Natural killer cell treated with Interleukin-12 subunit alpha and Interleukin-12 subunit beta and Interleukin-15 and Interleukin-18, amount 100 ng/mL, for 72 hours (primary cell): ENCODE results near the gene OSBPL2. TPM values are rescaled to one million over a fixed set of nuclear protein-coding genes. Genes with fewer than 3 reads are reported as not detected.

Experiments
- ATAC-seq, 2 donors: fragments of 150-1000 bp; cut with Tn5 transposase in 1 of 2; sonication (Bioruptor Pico), chemical (Tn5 transposase) in 1 of 2; 2 replicates each; pipeline ENCODE4 v1.10.0; 2021
- DNase-seq: peaks from one replicate; pipeline ENCODE4 v3.0.0; 2022; ENCODE audit warnings: low spot score
- H3K27ac Mint-ChIP-seq, 2 donors: 1 replicate in 1 of 2; 2 replicates in 1 of 2; pipeline ENCODE4 v1.8.0; 2022; ENCODE audit warnings: mixed read lengths in 2 of 2, mild to moderate bottlenecking in 1 of 2, moderate library complexity in 1 of 2
- H3K27me3 Mint-ChIP-seq, 2 donors: 1 replicate in 1 of 2; 2 replicates in 1 of 2; pipeline ENCODE4 v1.8.0; 2022; ENCODE audit warnings: mixed read lengths in 2 of 2
- H3K36me3 Mint-ChIP-seq: one replicate; pipeline ENCODE4 v1.8.0; 2022; ENCODE audit warnings: mixed read lengths
- H3K4me1 Mint-ChIP-seq, 2 donors: 1 replicate in 1 of 2; 2 replicates in 1 of 2; pipeline ENCODE4 v1.8.0; 2022; ENCODE audit warnings: low read depth in 2 of 2, mixed read lengths in 2 of 2, mild to moderate bottlenecking in 1 of 2
- H3K4me3 Mint-ChIP-seq: one replicate; pipeline ENCODE4 v1.8.0; 2022; ENCODE audit warnings: mixed read lengths
- H3K9me3 Mint-ChIP-seq: 2 replicates; pipeline ENCODE4 v1.8.0; 2022; ENCODE audit warnings: mixed read lengths
- total RNA-seq, 2 donors: library from RNA; stranded (reverse); gene quantifications; one replicate each; pipeline ENCODE4 v1.2.3, GENCODE V29; 2022

OSBPL2 gene
- total RNA-seq, 2 donors from 2014 or later = 38.7 to 47.7 TPM

GRCh38 chr20:62273416-62273815 is 35.1 kb downstream of the OSBPL2 start:
- no peak for ATAC-seq
- Mint-ChIP-seq H3K4me3 (no peak overlapping the region), H3K9me3 (no peaks in the 10 kb centered on the region), H3K36me3 (no peaks in the 10 kb centered on the region), H3K27me3 (no peaks in the 10 kb centered on the region), H3K4me1 (peaks cover 0 to 9% of the 10 kb centered on the region in 2 donors), H3K27ac (no peak overlapping the region)
- DNase-seq = no peak

- H3K27ac Mint-ChIP-seq = no peak overlapping the region
- no peaks in the 10 kb centered on the region for H3K27me3 Mint-ChIP-seq
- H3K9me3 Mint-ChIP-seq = no peaks in the 10 kb centered on the region
- H3K36me3 Mint-ChIP-seq = no peaks in the 10 kb centered on the region
- DNase-seq (no peak), ATAC-seq (no peak)
- H3K4me3 Mint-ChIP-seq = no peak overlapping the region
- H3K4me1 Mint-ChIP-seq = peaks cover 0 to 9% of the 10 kb centered on the region in 2 donors
Observed at GRCh38 chr20:62274332-62274950, 36.1 kb downstream of the OSBPL2 start.

GRCh38 chr20:62275219-62275618 is 36.9 kb downstream of the OSBPL2 start:
- no peak for ATAC-seq

GRCh38 chr20:62276439-62276838 is 38.1 kb downstream of the OSBPL2 start:
- Mint-ChIP-seq H3K36me3 (no peaks in the 10 kb centered on the region), H3K9me3 (no peaks in the 10 kb centered on the region), H3K4me3 (no peak overlapping the region), H3K4me1 (peaks cover 0 to 7% of the 10 kb centered on the region in 2 donors), H3K27ac (no peak overlapping the region), H3K27me3 (no peaks in the 10 kb centered on the region)
- ATAC-seq (no peak), DNase-seq (peak; percentile 38)

More at GRCh38 chr20:62275219-62275618, 36.9 kb downstream of the OSBPL2 start:
- no peak for DNase-seq
- H3K27ac Mint-ChIP-seq = no peak overlapping the region
- no peak overlapping the region for H3K4me3 Mint-ChIP-seq
- H3K36me3 Mint-ChIP-seq = no peaks in the 10 kb centered on the region
- no peaks in the 10 kb centered on the region for H3K9me3 Mint-ChIP-seq
- H3K27me3 Mint-ChIP-seq = no peaks in the 10 kb centered on the region
- peaks cover 0 to 7% of the 10 kb centered on the region in 2 donors for H3K4me1 Mint-ChIP-seq

GRCh38 chr20:62277253-62277652 is 38.9 kb downstream of the OSBPL2 start:
- no peak overlapping the region for H3K4me3 Mint-ChIP-seq
- no peaks in the 10 kb centered on the region for H3K27me3 Mint-ChIP-seq
- ATAC-seq (no peak), DNase-seq (peak; percentile 26)
- H3K9me3 Mint-ChIP-seq = no peaks in the 10 kb centered on the region
- no peak overlapping the region for H3K27ac Mint-ChIP-seq
- peaks cover 4% of the 10 kb centered on the region for H3K36me3 Mint-ChIP-seq
- H3K4me1 Mint-ChIP-seq = peaks cover 0 to 7% of the 10 kb centered on the region in 2 donors

DNA sequence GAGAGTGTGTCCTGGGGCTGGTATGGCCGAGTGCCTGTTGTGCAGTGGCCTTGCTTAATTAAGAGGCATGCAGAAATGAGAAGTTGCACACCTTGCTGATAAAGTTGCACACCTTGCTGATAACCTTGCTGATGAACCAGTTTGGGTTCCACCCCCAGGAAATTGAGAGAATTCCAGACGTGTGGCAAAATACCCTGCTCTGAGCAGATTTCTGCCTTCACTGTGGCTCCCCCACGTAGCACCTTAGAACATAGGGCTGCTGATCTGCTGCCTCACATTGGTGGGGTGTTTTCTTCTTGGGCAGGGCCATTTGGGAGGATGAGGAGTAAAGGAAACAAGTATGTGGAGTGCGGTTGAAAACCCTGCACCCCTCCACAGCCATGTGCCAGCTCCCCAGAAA is 42.0 kb downstream of the OSBPL2 start:
- ATAC-seq (no peak), DNase-seq (no peak)
- Mint-ChIP-seq H3K27ac (no peak overlapping the region), H3K9me3 (no peaks in the 10 kb centered on the region), H3K36me3 (peaks cover 4% of the 10 kb centered on the region), H3K4me1 (peaks cover 0 to 6% of the 10 kb centered on the region in 2 donors), H3K4me3 (no peak overlapping the region), H3K27me3 (no peaks in the 10 kb centered on the region)

DNA sequence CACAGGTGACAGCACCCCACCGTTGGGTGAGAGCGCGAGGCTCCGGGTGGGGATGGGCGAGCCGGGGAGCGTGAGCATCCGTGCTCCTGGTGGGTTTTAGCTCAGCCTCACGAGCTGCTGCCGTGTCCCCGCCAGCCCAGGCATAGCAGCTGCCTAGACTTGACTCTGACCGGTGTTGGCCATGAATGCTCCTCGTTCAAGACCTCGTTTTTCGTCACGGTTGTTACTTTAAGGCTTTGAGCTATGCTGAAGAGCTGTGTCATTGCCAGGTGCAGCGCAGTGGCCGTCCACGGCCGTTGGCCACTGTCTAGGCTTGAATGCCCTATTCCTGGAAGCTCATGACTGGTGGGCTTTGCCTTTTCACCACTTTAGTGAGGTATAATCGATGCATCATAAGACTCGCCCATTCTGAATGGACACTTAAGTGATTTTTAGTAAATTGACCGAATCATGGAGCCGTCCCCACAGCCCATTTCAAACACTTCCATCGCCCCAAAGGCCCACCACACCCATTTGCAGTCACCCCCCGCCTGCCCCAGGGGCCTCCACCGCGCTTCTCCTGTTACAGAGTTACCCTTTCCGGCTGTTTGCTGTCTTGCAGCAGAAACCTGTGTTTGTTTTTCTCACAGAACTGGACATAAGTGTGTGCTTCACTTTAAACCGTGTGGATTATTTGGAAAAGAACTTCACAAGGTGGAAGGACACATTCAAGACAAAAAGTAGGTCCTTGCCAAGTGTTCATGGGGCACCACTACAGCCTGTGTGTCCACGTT is 43.0 kb downstream of the OSBPL2 start:
- Mint-ChIP-seq H3K27me3 (no peaks in the 10 kb centered on the region), H3K4me3 (no peak overlapping the region), H3K27ac (no peak overlapping the region), H3K36me3 (peaks cover 4% of the 10 kb centered on the region), H3K4me1 (peaks cover 0 to 4% of the 10 kb centered on the region in 2 donors), H3K9me3 (no peaks in the 10 kb centered on the region)
- no peak for ATAC-seq
- DNase-seq = no peak

- DNase-seq = no peak
- no peak overlapping the region for H3K27ac Mint-ChIP-seq
- no peak overlapping the region for H3K4me3 Mint-ChIP-seq
- no peaks in the 10 kb centered on the region for H3K27me3 Mint-ChIP-seq
- H3K4me1 Mint-ChIP-seq = peaks cover 0 to 4% of the 10 kb centered on the region in 2 donors
- no peak for ATAC-seq
- peaks cover 4% of the 10 kb centered on the region for H3K36me3 Mint-ChIP-seq
- H3K9me3 Mint-ChIP-seq = no peaks in the 10 kb centered on the region
Observed at GRCh38 chr20:62282103-62282502, 43.8 kb downstream of the OSBPL2 start.

DNA sequence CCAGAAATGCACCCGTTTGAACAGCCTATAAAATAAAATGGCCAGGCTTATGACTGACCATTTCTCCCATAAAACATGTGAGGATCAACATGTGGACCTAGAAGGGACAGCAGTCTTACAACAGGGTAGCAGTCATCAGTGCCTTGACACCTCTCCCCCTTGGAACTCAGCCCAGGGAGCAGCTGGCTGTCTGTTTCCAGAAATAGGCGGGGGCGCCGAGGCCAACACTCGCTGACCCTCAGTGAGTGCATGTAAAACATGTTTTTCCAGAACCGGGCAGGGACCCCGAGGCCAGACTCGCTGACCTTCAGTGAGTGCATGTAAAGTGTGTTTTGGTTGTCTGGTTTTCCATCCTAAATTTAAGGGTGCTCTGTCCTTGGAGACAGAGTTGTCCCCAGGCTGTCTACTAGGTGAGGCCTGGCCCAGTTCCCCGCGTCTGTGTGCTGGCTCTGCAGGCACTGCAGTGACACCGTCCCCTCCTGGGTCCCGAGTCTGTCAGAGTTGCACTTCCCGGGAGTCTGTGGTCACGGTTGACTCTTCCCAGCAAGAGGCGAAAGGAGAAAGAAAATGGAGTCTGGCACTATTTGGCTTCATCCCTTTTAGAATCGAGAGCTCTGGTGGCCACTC is 44.7 kb downstream of the OSBPL2 start:
- ATAC-seq (no peak), DNase-seq (no peak)
- Mint-ChIP-seq H3K36me3 (peaks cover 4% of the 10 kb centered on the region), H3K27ac (no peak overlapping the region), H3K4me3 (no peak overlapping the region), H3K4me1 (peaks cover 0 to 3% of the 10 kb centered on the region in 2 donors), H3K9me3 (no peaks in the 10 kb centered on the region), H3K27me3 (no peaks in the 10 kb centered on the region)

DNA sequence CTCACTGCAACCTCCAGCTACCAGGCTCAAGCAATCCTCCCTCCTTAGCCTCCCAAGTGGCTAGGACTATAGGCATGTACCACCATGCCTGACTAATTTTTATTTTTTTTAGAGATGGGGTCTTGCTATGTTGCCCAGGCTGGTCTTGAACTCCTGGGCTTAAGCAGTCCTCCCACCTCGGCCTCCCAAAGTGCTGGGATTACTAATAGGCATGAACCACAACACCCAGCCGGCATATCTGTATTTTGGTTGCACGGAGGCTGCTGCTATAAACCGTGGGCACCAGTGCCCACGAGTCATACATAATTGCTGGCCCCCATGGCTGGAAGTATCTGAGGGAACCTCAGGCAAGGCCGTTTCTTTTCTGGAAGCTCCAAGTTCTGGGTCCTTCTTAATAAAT is 46.1 kb downstream of the OSBPL2 start:
- H3K27me3 Mint-ChIP-seq = no peaks in the 10 kb centered on the region
- H3K4me3 Mint-ChIP-seq = no peak overlapping the region
- no peaks in the 10 kb centered on the region for H3K9me3 Mint-ChIP-seq
- DNase-seq = no peak
- H3K4me1 Mint-ChIP-seq = peaks cover 0 to 2% of the 10 kb centered on the region in 2 donors
- no peak overlapping the region for H3K27ac Mint-ChIP-seq
- peaks cover 8% of the 10 kb centered on the region for H3K36me3 Mint-ChIP-seq
- ATAC-seq = no peak

DNA sequence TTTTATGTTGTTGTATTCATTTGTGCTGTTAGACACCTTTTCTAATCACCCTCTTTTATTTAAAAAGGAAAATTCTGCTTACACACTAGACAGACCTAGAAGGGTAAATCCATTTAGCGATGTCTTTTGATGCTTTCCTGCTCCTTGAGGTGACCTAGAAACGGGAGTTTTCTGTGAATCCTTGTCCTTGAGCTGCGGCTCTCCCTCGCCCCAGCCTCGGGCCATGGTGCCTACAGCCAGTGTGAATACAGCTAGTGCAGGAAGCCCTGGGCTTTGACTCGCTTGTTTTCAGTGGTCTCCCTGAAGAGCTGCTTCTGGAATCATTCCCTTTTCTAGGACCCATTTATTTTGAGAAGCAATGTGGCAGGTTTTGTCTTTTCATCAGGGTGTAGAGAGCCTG is 46.8 kb downstream of the OSBPL2 start:
- Mint-ChIP-seq H3K4me1 (peaks cover 0 to 2% of the 10 kb centered on the region in 2 donors), H3K4me3 (no peak overlapping the region), H3K27ac (no peak overlapping the region), H3K9me3 (no peaks in the 10 kb centered on the region), H3K27me3 (no peaks in the 10 kb centered on the region), H3K36me3 (peaks cover 8% of the 10 kb centered on the region)
- ATAC-seq (no peak), DNase-seq (no peak)

DNA sequence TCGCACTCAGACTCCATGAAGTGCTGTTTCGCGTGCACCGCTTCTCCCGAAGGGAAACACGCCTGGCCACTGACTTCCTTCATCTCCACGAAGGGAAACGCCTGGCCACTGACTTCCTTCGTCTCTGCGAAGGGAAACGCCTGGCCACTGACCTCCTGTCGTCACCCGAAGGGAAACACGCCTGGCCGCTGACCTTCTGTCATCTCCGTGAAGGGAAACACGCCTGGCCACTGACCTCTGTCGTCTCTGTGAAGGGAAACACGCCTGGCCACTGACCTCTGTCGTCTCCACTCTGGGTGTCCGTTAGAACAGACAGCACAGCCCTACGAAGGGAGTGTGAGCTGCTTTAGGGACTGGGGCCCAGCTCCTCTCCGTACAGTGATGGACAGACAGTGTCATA is 47.4 kb downstream of the OSBPL2 start:
- Mint-ChIP-seq H3K27ac (no peak overlapping the region), H3K36me3 (peaks cover 8% of the 10 kb centered on the region), H3K9me3 (no peaks in the 10 kb centered on the region), H3K4me3 (no peak overlapping the region), H3K4me1 (peaks cover 0 to 2% of the 10 kb centered on the region in 2 donors), H3K27me3 (no peaks in the 10 kb centered on the region)
- DNase-seq = no peak
- ATAC-seq = no peak

DNA sequence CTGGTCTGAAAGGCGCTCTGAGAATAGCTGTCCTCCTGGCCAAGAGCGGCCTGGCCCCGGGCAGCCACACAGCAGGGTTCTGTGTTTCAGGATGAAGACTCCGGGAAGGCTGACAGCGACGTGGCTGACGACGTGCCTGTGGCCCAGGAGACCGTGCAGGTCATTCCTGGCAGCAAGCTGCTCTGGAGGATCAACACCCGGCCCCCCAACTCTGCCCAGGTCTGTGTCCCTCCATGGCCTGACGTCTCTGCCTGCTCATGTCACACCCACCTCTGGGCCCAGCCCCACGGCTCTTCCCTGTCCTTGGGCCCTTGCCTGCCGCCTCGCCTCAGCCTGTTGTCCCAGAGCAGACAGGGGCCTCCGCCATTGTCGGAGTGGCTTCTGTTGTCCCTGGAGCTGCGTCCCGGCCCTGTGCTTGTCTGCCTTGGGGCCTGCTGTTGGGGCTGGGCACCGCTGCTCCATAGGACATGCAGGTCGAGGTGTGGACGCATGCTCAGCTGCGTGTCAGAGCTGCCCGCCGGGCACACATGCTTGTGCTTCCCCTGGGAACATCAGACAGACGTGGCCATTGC is 48.3 kb downstream of the OSBPL2 start:
- no peak overlapping the region for H3K4me3 Mint-ChIP-seq
- peak in 1 of 2 donors; percentile 38 for ATAC-seq
- peaks cover 7% of the 10 kb centered on the region for H3K36me3 Mint-ChIP-seq
- no peak for DNase-seq
- H3K27ac Mint-ChIP-seq = no peak overlapping the region
- H3K9me3 Mint-ChIP-seq = no peaks in the 10 kb centered on the region
- peaks cover 0 to 9% of the 10 kb centered on the region in 2 donors for H3K4me1 Mint-ChIP-seq
- no peaks in the 10 kb centered on the region for H3K27me3 Mint-ChIP-seq

- Mint-ChIP-seq H3K27me3 (no peaks in the 10 kb centered on the region), H3K9me3 (no peaks in the 10 kb centered on the region), H3K36me3 (peaks cover 4% of the 10 kb centered on the region), H3K27ac (no peak overlapping the region), H3K4me1 (peaks cover 3 to 13% of the 10 kb centered on the region in 2 donors), H3K4me3 (no peak overlapping the region)
- DNase-seq = no peak
- ATAC-seq = no peak
Observed at GRCh38 chr20:62287129-62287528, 48.8 kb downstream of the OSBPL2 start.
